SK-N-SH treated with all-trans-retinoic acid at 6 μM for 48 hours (cell line): Measurements from ENCODE around the gene QRFP.

Experiments used
- ATAC-seq: fragments of 200-7000 bp; cut with Tn5 transposase; 3 replicates; pipeline ENCODE4 v1.9.1; 2020; ENCODE audit warnings: mild to moderate bottlenecking, moderate library complexity
- ARNTL ChIP-seq: fragments of 450-650 bp; formaldehyde crosslinking; IDR thresholded peaks from 2 replicates; pipeline ENCODE4 v1.5.0; 2020; ENCODE audit warnings: low read depth, mild to moderate bottlenecking, moderate library complexity, borderline replicate concordance
- BACH2 ChIP-seq: fragments of 250-450 bp; sonication (Bioruptor Pico); IDR thresholded peaks from 2 replicates; pipeline ENCODE4 v1.9.0; 2021; ENCODE audit warnings: mild to moderate bottlenecking, borderline replicate concordance
- CREB5 ChIP-seq: fragments of 250-450 bp; sonication (Bioruptor Pico); IDR thresholded peaks from 2 replicates; pipeline ENCODE4 v1.5.1; 2020; ENCODE audit warnings: low read depth, mild to moderate bottlenecking, moderate library complexity
- CSDC2 ChIP-seq: fragments of 250-450 bp; sonication (Bioruptor Pico); IDR thresholded peaks from 2 replicates; pipeline ENCODE4 v1.5.0; 2020; ENCODE audit warnings: mild to moderate bottlenecking, moderate library complexity
- ESRRG ChIP-seq: fragments of 250-450 bp; sonication (Bioruptor Pico); IDR thresholded peaks from 2 replicates; pipeline ENCODE4 v1.6.1; 2021; ENCODE audit warnings: mild to moderate bottlenecking
- ISL1 ChIP-seq: fragments of 250-450 bp; sonication (Bioruptor Pico); IDR thresholded peaks from 2 replicates; pipeline ENCODE4 v2.1.2; 2022; ENCODE audit warnings: mild to moderate bottlenecking, moderate library complexity
- OSR1 ChIP-seq: fragments of 250-450 bp; sonication (Bioruptor Pico); IDR thresholded peaks from 2 replicates; pipeline ENCODE4 v1.8.0; 2022; ENCODE audit warnings: moderate library complexity, mild to moderate bottlenecking, inconsistent platforms
- POU6F1 ChIP-seq: fragments of 250-450 bp; sonication (Bioruptor Pico); IDR thresholded peaks from 2 replicates; pipeline ENCODE4 v1.8.0; 2021; ENCODE audit warnings: low read depth, mild to moderate bottlenecking, moderate library complexity, borderline replicate concordance
- PPARA ChIP-seq: fragments of 250-450 bp; sonication (Bioruptor Pico); IDR thresholded peaks from 2 replicates; pipeline ENCODE4 v1.5.0; 2020; ENCODE audit warnings: mild to moderate bottlenecking, borderline replicate concordance
- RARB ChIP-seq: fragments of 250-450 bp; sonication (Bioruptor Pico); IDR thresholded peaks from 2 replicates; pipeline ENCODE4 v1.8.0; 2021; ENCODE audit warnings: mild to moderate bottlenecking, moderate library complexity
- SNAI2 ChIP-seq: fragments of 250-450 bp; sonication (Bioruptor Pico); IDR thresholded peaks from 2 replicates; pipeline ENCODE4 v1.5.0; 2020; ENCODE audit warnings: mild to moderate bottlenecking, moderate library complexity
- TCF4 ChIP-seq: fragments of 250-450 bp; sonication (Bioruptor Pico); IDR thresholded peaks from 2 replicates; pipeline ENCODE4 v1.8.0; 2021; ENCODE audit warnings: mild to moderate bottlenecking, moderate library complexity, borderline replicate concordance
- TOX ChIP-seq: fragments of 250-450 bp; sonication (Bioruptor Pico); IDR thresholded peaks from 2 replicates; pipeline ENCODE4 v1.8.0; 2021; ENCODE audit warnings: mild to moderate bottlenecking, moderate library complexity, borderline replicate concordance
- ZFP3 ChIP-seq: fragments of 250-450 bp; sonication (Bioruptor Pico); IDR thresholded peaks from 2 replicates; pipeline ENCODE4 v1.5.0; 2020; ENCODE audit warnings: mild to moderate bottlenecking, moderate library complexity
- ZFP30 ChIP-seq: fragments of 450-650 bp; formaldehyde crosslinking; IDR thresholded peaks from 2 replicates; pipeline ENCODE4 v1.5.0; 2022; ENCODE audit warnings: mild to moderate bottlenecking, moderate library complexity
- ZNF565 ChIP-seq: fragments of 450-650 bp; formaldehyde crosslinking; conservative IDR thresholded peaks from 2 replicates; pipeline ENCODE4 v1.5.0; 2020; ENCODE audit warnings: low read depth, mild to moderate bottlenecking, moderate library complexity
- TF ChIP-seq, protein P1 (sequence below): fragments of 250-450 bp; sonication (Bioruptor Pico); IDR thresholded peaks from 2 replicates; pipeline ENCODE4 v1.8.0; 2020; ENCODE audit warnings: mild to moderate bottlenecking, moderate library complexity, borderline replicate concordance
- TF ChIP-seq, protein P2 (sequence below): fragments of 250-450 bp; sonication (Bioruptor Pico); IDR thresholded peaks from 2 replicates; pipeline ENCODE4 v1.5.0; 2020; ENCODE audit warnings: mild to moderate bottlenecking, moderate library complexity
- TF ChIP-seq, protein P3 (sequence below): fragments of 250-450 bp; sonication (Bioruptor Pico); IDR thresholded peaks from 2 replicates; pipeline ENCODE4 v1.5.1; 2021; ENCODE audit warnings: mild to moderate bottlenecking, moderate library complexity

Gene QRFP

GRCh38 chr9:130903194-130904069 lies 6.8 kb upstream of the QRFP start:
- no peak for TF ChIP-seq ZFP3 (CRISPR knock-in tag)
- TF ChIP-seq, protein P1, sequence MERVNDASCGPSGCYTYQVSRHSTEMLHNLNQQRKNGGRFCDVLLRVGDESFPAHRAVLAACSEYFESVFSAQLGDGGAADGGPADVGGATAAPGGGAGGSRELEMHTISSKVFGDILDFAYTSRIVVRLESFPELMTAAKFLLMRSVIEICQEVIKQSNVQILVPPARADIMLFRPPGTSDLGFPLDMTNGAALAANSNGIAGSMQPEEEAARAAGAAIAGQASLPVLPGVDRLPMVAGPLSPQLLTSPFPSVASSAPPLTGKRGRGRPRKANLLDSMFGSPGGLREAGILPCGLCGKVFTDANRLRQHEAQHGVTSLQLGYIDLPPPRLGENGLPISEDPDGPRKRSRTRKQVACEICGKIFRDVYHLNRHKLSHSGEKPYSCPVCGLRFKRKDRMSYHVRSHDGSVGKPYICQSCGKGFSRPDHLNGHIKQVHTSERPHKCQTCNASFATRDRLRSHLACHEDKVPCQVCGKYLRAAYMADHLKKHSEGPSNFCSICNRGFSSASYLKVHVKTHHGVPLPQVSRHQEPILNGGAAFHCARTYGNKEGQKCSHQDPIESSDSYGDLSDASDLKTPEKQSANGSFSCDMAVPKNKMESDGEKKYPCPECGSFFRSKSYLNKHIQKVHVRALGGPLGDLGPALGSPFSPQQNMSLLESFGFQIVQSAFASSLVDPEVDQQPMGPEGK (CRISPR knock-in tag), result no peak
- TF ChIP-seq ARNTL (CRISPR knock-in tag), result no peak
- TF ChIP-seq OSR1 (CRISPR knock-in tag), result no peak
- TF ChIP-seq TCF4, result no peak
- no peak for TF ChIP-seq RARB (CRISPR knock-in tag)
- no peak for TF ChIP-seq CREB5 (CRISPR knock-in tag)
- TF ChIP-seq ZNF565 (CRISPR knock-in tag), result no peak
- TF ChIP-seq CSDC2 (CRISPR knock-in tag), result no peak
- TF ChIP-seq TOX (CRISPR knock-in tag), result no peak
- no peak for TF ChIP-seq BACH2
- TF ChIP-seq ESRRG (CRISPR knock-in tag), result no peak
- no peak for TF ChIP-seq SNAI2 (CRISPR knock-in tag)
- TF ChIP-seq, protein P2, sequence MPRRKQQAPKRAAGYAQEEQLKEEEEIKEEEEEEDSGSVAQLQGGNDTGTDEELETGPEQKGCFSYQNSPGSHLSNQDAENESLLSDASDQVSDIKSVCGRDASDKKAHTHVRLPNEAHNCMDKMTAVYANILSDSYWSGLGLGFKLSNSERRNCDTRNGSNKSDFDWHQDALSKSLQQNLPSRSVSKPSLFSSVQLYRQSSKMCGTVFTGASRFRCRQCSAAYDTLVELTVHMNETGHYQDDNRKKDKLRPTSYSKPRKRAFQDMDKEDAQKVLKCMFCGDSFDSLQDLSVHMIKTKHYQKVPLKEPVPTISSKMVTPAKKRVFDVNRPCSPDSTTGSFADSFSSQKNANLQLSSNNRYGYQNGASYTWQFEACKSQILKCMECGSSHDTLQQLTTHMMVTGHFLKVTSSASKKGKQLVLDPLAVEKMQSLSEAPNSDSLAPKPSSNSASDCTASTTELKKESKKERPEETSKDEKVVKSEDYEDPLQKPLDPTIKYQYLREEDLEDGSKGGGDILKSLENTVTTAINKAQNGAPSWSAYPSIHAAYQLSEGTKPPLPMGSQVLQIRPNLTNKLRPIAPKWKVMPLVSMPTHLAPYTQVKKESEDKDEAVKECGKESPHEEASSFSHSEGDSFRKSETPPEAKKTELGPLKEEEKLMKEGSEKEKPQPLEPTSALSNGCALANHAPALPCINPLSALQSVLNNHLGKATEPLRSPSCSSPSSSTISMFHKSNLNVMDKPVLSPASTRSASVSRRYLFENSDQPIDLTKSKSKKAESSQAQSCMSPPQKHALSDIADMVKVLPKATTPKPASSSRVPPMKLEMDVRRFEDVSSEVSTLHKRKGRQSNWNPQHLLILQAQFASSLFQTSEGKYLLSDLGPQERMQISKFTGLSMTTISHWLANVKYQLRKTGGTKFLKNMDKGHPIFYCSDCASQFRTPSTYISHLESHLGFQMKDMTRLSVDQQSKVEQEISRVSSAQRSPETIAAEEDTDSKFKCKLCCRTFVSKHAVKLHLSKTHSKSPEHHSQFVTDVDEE (CRISPR knock-in tag), result no peak
- ATAC-seq, result no peak

DNA sequence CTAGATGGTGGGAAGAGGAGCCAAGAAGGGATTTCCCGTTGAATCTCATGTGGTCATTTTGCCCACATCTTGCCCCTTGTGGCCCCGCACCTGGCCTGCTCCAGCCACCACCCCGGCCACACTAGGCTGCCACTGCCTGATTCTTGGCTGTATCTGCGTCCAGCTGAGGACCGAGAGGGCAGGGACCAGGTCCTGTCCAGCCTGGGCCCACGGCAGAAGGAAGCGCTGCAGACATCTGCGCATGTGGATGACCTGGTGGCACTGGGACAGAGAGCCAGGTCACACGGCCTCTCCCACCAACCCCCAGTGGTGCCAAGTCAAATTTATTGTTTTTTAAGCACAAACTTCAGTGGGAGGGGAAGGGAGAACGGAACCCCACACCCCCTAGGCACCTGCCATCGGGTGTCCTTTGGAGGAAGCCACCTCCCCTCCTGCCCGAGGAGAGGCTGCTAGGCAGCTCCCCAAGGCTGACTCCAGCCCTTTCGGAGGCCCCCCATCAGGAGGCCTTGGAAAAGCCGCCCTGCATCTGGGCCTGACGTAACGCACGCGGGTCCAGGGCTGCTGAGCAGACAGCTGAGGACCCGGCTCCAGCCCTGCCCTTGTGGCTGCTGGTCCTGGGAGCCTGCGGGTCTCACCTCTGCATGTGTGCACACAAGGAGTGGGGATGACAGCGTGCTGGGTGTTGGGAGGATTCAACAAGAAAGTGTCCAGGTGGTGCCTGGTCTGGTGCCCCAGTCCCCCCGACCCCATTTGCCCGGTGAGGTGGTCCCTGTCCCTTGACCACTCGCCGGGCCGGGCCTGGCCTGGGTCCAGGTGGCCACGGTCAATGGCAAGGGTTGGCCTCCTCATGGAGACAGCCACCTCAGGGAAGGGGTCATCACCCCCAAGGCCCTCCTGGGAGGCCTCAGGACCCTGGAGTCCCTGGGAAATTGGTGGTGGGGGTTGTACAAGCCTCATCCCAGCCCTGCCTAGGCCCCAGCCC lies 5.9 kb upstream of the QRFP start:
- TF ChIP-seq ZFP30 (CRISPR knock-in tag) (no peak), TCF4 (no peak), BACH2 (no peak), POU6F1 (CRISPR knock-in tag) (no peak), PPARA (no peak), ZNF565 (CRISPR knock-in tag) (no peak), RARB (CRISPR knock-in tag) (no peak), ISL1 (CRISPR knock-in tag) (no peak)
- TF ChIP-seq, protein P3, sequence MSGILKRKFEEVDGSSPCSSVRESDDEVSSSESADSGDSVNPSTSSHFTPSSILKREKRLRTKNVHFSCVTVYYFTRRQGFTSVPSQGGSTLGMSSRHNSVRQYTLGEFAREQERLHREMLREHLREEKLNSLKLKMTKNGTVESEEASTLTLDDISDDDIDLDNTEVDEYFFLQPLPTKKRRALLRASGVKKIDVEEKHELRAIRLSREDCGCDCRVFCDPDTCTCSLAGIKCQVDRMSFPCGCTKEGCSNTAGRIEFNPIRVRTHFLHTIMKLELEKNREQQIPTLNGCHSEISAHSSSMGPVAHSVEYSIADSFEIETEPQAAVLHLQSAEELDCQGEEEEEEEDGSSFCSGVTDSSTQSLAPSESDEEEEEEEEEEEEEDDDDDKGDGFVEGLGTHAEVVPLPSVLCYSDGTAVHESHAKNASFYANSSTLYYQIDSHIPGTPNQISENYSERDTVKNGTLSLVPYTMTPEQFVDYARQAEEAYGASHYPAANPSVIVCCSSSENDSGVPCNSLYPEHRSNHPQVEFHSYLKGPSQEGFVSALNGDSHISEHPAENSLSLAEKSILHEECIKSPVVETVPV, result no peak
- ATAC-seq, result no peak
